Right lobe of liver (tissue), 6 donors: ENCODE results near the gene SRCAP. TPM values are rescaled to one million over a fixed set of nuclear protein-coding genes. Genes with fewer than 3 reads are reported as not detected.

Experiments used
- ATAC-seq, 4 donors: fragments of 200-7000 bp; cut with Tn5 transposase; one replicate each; pipeline ENCODE4 v1.9.1; 2020; ENCODE audit warnings: mild to moderate bottlenecking in 4 of 4, moderate library complexity in 4 of 4
- DNase-seq, 3 donors: peaks; one replicate each; pipeline ENCODE4 v3.0.0-alpha.2; 2020
- H3K27ac ChIP-seq, 3 donors: fragments of 200-600 bp; one replicate each; pipeline ENCODE4 v1.8.0; 2022
- H3K27me3 ChIP-seq, 2 donors: fragments of 200-600 bp; one replicate each; pipeline ENCODE4 v1.8.0; 2022
- H3K36me3 ChIP-seq, 4 donors: fragments of 200-600 bp; sonication (generic) in 1 of 4; one replicate each; pipeline versions ENCODE4 v1.5.1 to v1.8.0; 2017 to 2022; ENCODE audit warnings: control low read depth in 1 of 4
- H3K4me1 ChIP-seq, 4 donors: fragments of 200-600 bp; sonication (generic) in 1 of 4; one replicate each; pipeline versions ENCODE4 v1.5.1 to v1.8.0; 2017 to 2022; ENCODE audit warnings: control low read depth in 1 of 4
- H3K4me3 ChIP-seq, 3 donors: fragments of 200-600 bp; one replicate each; pipeline ENCODE4 v1.8.0; 2022
- H3K9me3 ChIP-seq, 4 donors: fragments of 200-600 bp; sonication (generic) in 1 of 4; one replicate each; pipeline versions ENCODE4 v1.5.1 to v1.8.0; 2017 to 2022; ENCODE audit warnings: control low read depth in 1 of 4
- CTCF ChIP-seq, 4 donors: fragments of 200-600 bp in 3 of 4; fragments of 450-650 bp in 1 of 4; IDR thresholded peaks; one replicate each; pipeline versions ENCODE4 v1.5.1 to v1.8.0; 2016 to 2022; ENCODE audit warnings: antibody characterized with exemption in 4 of 4, mild to moderate bottlenecking in 2 of 4
- POLR2A ChIP-seq: fragments of 450-650 bp; IDR thresholded peaks from one replicate; pipeline ENCODE4 v1.6.1; 2017; ENCODE audit warnings: antibody characterized with exemption, mild to moderate bottlenecking
- WGBS: methylation state at CpG from one replicate; pipeline ENCODE4 v1.1.6; 2018; ENCODE audit warnings: low coverage, low lambda C conversion rate; ENCODE audit not compliant: insufficient coverage; ENCODE audit errors: missing lambda C conversion rate; 5-methylcytosine and 5-hydroxymethylcytosine counted together
- intact Hi-C, 2 donors: fragments of 100-400 bp; cut with DNase I; formaldehyde crosslinking; loops; one replicate each; pipeline versions ENCODE4 v1.11.2 to v1.14.1; 2022
- long read RNA-seq: library from polyadenylated mRNA; unstranded; transcript quantifications from one replicate; pipeline ENCODE4 v2.0.0, GENCODE V29; 2019
- total RNA-seq, 6 experiments: library from RNA; depleted of rRNA in 2 of 6; stranded (reverse); fragments of >200 nt in 2 of 6; fragmentation: NEBNext Ultra II Directional in 3 of 6; extraction: Animal tissue kit (Norgen Biotek cat#: 25700) in 3 of 6; gene quantifications; one replicate each; pipeline versions ENCODE4 v1.1.0 to v1.2.4, GENCODE V29; 2016 to 2023
- donor health status: DM: no; HTN: yes; CAD: no.
- donor health status: DM: no; HTN: no; CAD: no.
- donor health status: DM: no; HTN: no; CAD: no.
- donor health status: DM: no; HTN: yes; CAD: no.
- donor health status: DM: no; HTN: yes; CAD: no.

The SRCAP gene
- total RNA-seq = 10 to 100 TPM; 12.1 to 31.3 (median 22.6) TPM
- long read RNA-seq, partial matches to known transcripts = 0 of 1 reads
- long read RNA-seq, other reads (novel, unspliced or antisense) = 1 of 1 reads

GRCh38 chr16:30698816-30699614 is at the start of gene SRCAP:
Gene SRCAP, plus strand, starts transcription at chr16:30699171. Its CDS starts 1,654 bp downstream, at chr16:30700825.
- TF ChIP-seq POLR2A = peak; percentile 62
- TF ChIP-seq CTCF (IDR thresholded peaks at IDR 0.05) = no peak
- H3K4me3 ChIP-seq = peak within 1 kb of the TSS; percentile 93 to 98 (median 95)
- DNase-seq (peak; percentile 94 to 95 (median 94)), ATAC-seq (peak; percentile 71 to 80 (median 76))
- H3K4me1 ChIP-seq = peaks cover 0 to 21% (median 10%) of the 10 kb centered on the region in 4 donors
- H3K9me3 ChIP-seq = no peaks in the 10 kb centered on the region
- WGBS = 2% methylated on average over 35 of the region's 57 CpGs
- H3K27me3 ChIP-seq = no peaks in the 10 kb centered on the region
- H3K27ac ChIP-seq = peak within 1 kb of the TSS; percentile 98 to 100 (median 100)
- intact Hi-C loops = no loop called here
- peaks cover 0 to 35% (median 22%) of the 10 kb centered on the region in 4 donors for H3K36me3 ChIP-seq

GRCh38 chr16:30649725-30650368 is 49.1 kb upstream of the SRCAP start:
- no peaks in the 10 kb centered on the region for H3K27me3 ChIP-seq

GRCh38 chr16:30650369-30651123 is 48.4 kb upstream of the SRCAP start, which contains the start of gene PRR14:
Gene PRR14, plus strand, starts transcription at chr16:30650960. Its CDS starts 686 bp downstream, at chr16:30651646.
- no peaks in the 10 kb centered on the region for H3K9me3 ChIP-seq
- H3K4me1 ChIP-seq = no peaks in the 10 kb centered on the region
- WGBS = 3% methylated on average over 27 of the region's 53 CpGs
- H3K36me3 ChIP-seq = peaks cover 0 to 31% (median 12%) of the 10 kb centered on the region in 4 donors
- peak within 1 kb of the TSS; percentile 85 to 93 (median 89) for H3K27ac ChIP-seq
- TF ChIP-seq POLR2A = peak; percentile 28
- TF ChIP-seq CTCF (IDR thresholded peaks at IDR 0.05) = peak in 3 of 4 donors; percentile 31 to 58 (median 31)
- H3K4me3 ChIP-seq = peak within 1 kb of the TSS; percentile 77 to 93 (median 80)
- ATAC-seq (peak; percentile 84 to 89 (median 87)), DNase-seq (peak; percentile 99 to 100 (median 99))
- H3K27me3 ChIP-seq = no peaks in the 10 kb centered on the region
- intact Hi-C loops = no loop called here

More at GRCh38 chr16:30649725-30650368, 49.1 kb upstream of the SRCAP start:
- TF ChIP-seq CTCF (IDR thresholded peaks at IDR 0.05) (no peak), POLR2A (no peak)
- Histone ChIP-seq H3K4me1 (no peaks in the 10 kb centered on the region), H3K27ac (peak overlapping the region; percentile 85 to 93 (median 89)), H3K4me3 (peak overlapping the region; percentile 28 to 80 (median 77)), H3K9me3 (no peaks in the 10 kb centered on the region), H3K36me3 (peaks cover 0 to 24% (median 9%) of the 10 kb centered on the region in 4 donors)
- ATAC-seq (no peak), DNase-seq (peak in 1 of 3 donors; percentile 76)
- intact Hi-C loops = no loop called here
- 46% methylated on average over 9 of the region's 22 CpGs for WGBS
